Activated CD4-positive, alpha-beta T cell treated with anti-CD3 and anti-CD28 coated beads, Interleukin-2, amount 10 ng/mL, durations not matched to agents 7 days and 5 days (primary cell): Measurements from ENCODE around the gene CHRM5. TPM values are rescaled to one million over a fixed set of nuclear protein-coding genes. Genes with fewer than 3 reads are reported as not detected.

Experiments
- total RNA-seq, 2 experiments: library from RNA; stranded (reverse); gene quantifications; one replicate each; pipeline ENCODE4 v1.2.3, GENCODE V29; 2021

CHRM5 gene
- total RNA-seq, 2 experiments from 2014 or later, result not detected

Other genes starting within 250 kb of the CHRM5 start
- gene AVEN, start 70.7 kb downstream of the CHRM5 start, total RNA-seq, result 1 to 10 TPM; 9.1 TPM
- 10 to 100 TPM; 63.1 to 65.6 TPM for gene EMC7, start 133.4 kb downstream of the CHRM5 start, total RNA-seq
- gene PGBD4, start 133.6 kb downstream of the CHRM5 start, total RNA-seq, result 1 to 10 TPM; 3.8 to 4.1 TPM
- gene KATNBL1, start 241.6 kb downstream of the CHRM5 start, total RNA-seq, result 10 to 100 TPM; 40.8 to 45.7 TPM